Effector memory CD4-positive, alpha-beta T cell (primary cell): ENCODE measurements around the gene CABLES2.

Source experiments
- DNase-seq, 3 donors: peaks; one replicate each; pipeline ENCODE4 v3.0.0-alpha.2; 2020
- H3K27ac ChIP-seq: 2 replicates; pipeline ENCODE4 v1.7.0; 2013; ENCODE audit warnings: mild to moderate bottlenecking, low read length, moderate library complexity; ENCODE audit not compliant: insufficient read depth, poor library complexity, severe bottlenecking
- H3K27me3 ChIP-seq: replicated peaks from 2 replicates; pipeline ENCODE4 v1.7.0; 2013; ENCODE audit warnings: mild to moderate bottlenecking, low read length; ENCODE audit not compliant: insufficient read depth, control insufficient read depth, poor library complexity, severe bottlenecking
- H3K36me3 ChIP-seq: 2 replicates; pipeline ENCODE4 v1.7.0; 2013; ENCODE audit warnings: mild to moderate bottlenecking, low read length, moderate library complexity; ENCODE audit not compliant: control insufficient read depth, insufficient read depth
- H3K4me1 ChIP-seq: 2 replicates; pipeline ENCODE4 v1.7.0; 2013; ENCODE audit warnings: low read length, mild to moderate bottlenecking; ENCODE audit not compliant: control insufficient read depth, insufficient read depth, poor library complexity, severe bottlenecking
- H3K4me3 ChIP-seq: 2 replicates; pipeline ENCODE4 v1.7.0; 2013; ENCODE audit warnings: low read length, low read depth, mild to moderate bottlenecking; ENCODE audit not compliant: insufficient read depth, poor library complexity, severe bottlenecking
- H3K9me3 ChIP-seq: 2 replicates; pipeline ENCODE4 v1.7.0; 2013; ENCODE audit warnings: mild to moderate bottlenecking, low read length, moderate library complexity; ENCODE audit not compliant: control insufficient read depth

The CABLES2 gene

GRCh38 chr20:62352402-62353288 lies 54.4 kb downstream of the CABLES2 start:
- Histone ChIP-seq H3K9me3 (no peaks in the 10 kb centered on the region), H3K27me3 (no peaks in the 10 kb centered on the region), H3K4me3 (no peak overlapping the region), H3K4me1 (no peaks in the 10 kb centered on the region), H3K27ac (no peak overlapping the region), H3K36me3 (no peaks in the 10 kb centered on the region)
- no peak for DNase-seq

- Histone ChIP-seq H3K27me3 (no peaks in the 10 kb centered on the region), H3K36me3 (no peaks in the 10 kb centered on the region), H3K27ac (no peak overlapping the region), H3K4me1 (no peaks in the 10 kb centered on the region), H3K9me3 (no peaks in the 10 kb centered on the region), H3K4me3 (no peak overlapping the region)
- DNase-seq, result no peak
These were observed 55.4 kb downstream of the CABLES2 start for GRCh38 chr20:62351469-62352401.

DNA sequence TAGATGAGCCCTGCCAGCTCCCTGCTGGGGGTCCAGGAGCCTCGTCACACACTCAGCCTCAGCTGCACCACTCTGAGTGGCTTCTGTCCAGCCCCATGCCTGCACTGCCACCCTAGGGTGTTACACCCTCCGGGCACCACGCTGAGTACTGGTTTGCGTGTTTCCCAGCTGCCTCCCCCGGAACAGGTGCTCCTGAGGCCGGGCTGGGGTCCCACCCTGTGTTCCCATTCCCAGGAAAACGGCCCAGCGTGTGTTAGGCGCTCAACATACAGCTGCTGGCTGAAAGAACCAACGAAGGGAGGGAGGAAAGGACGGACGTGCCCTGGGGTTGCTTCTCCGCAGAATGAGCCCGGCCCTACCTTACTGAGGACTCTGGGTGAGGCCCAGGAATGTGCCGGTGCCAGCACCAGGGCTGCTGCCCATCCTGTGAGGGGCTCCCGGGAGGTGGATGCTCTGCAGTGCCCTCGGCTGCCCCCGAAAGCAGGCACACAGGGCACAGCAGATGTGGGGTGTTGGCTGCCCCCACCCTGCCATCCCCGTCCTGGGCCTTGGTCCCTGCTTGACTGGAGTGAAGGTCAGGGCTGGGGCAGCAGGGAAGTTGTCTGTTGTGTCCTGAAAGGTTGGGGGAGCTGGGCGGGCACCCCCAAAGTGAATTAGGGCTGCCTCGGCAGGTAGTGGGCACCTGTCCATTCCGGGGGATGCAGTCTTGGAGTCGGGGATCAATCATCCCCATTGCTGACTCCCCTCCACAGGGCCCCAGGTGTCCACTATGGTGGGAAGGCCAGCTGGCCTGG lies 56.3 kb downstream of the CABLES2 start:
- H3K27ac ChIP-seq, result no peak overlapping the region

GRCh38 chr20:62350098-62350628 lies 56.9 kb downstream of the CABLES2 start:
- H3K4me3 ChIP-seq, result no peak overlapping the region
- H3K27me3 ChIP-seq, result no peaks in the 10 kb centered on the region
- H3K27ac ChIP-seq, result no peak overlapping the region
- no peaks in the 10 kb centered on the region for H3K36me3 ChIP-seq
- H3K9me3 ChIP-seq, result no peaks in the 10 kb centered on the region
- DNase-seq, result no peak
- no peaks in the 10 kb centered on the region for H3K4me1 ChIP-seq

More for the DNA sequence above, 56.3 kb downstream of the CABLES2 start:
- H3K4me1 ChIP-seq, result no peaks in the 10 kb centered on the region
- H3K9me3 ChIP-seq, result no peaks in the 10 kb centered on the region
- no peak overlapping the region for H3K4me3 ChIP-seq
- no peaks in the 10 kb centered on the region for H3K27me3 ChIP-seq
- no peak for DNase-seq
- H3K36me3 ChIP-seq, result no peaks in the 10 kb centered on the region

- H3K4me1 ChIP-seq, result no peaks in the 10 kb centered on the region
- no peak overlapping the region for H3K27ac ChIP-seq
- H3K27me3 ChIP-seq, result no peaks in the 10 kb centered on the region
- DNase-seq, result no peak
- H3K9me3 ChIP-seq, result no peaks in the 10 kb centered on the region
- no peaks in the 10 kb centered on the region for H3K36me3 ChIP-seq
- H3K4me3 ChIP-seq, result no peak overlapping the region
These were observed 57.5 kb downstream of the CABLES2 start for GRCh38 chr20:62349556-62350097.

DNA sequence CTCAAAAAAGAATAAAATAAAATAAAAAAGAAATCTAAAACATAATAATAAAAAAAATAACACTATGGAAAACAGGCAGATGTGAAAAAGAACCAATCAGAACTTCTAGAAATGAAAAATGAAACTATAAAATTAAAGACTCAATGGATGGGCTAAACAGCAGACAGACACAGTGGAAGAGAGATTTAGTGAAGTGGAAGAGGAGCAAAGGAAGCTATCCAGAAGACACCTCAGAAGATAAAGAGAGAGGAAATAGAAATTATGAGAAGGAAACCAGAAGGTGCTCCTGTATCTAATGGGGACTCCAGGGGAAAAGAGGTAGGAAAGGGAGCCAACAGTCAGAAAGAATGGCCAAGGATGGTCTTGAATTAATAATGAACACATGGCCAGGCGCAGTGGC lies 58.5 kb downstream of the CABLES2 start:
- no peaks in the 10 kb centered on the region for H3K9me3 ChIP-seq
- DNase-seq, result no peak
- H3K27ac ChIP-seq, result no peak overlapping the region
- H3K36me3 ChIP-seq, result no peaks in the 10 kb centered on the region
- no peaks in the 10 kb centered on the region for H3K4me1 ChIP-seq
- H3K27me3 ChIP-seq, result no peaks in the 10 kb centered on the region
- H3K4me3 ChIP-seq, result no peak overlapping the region

DNA sequence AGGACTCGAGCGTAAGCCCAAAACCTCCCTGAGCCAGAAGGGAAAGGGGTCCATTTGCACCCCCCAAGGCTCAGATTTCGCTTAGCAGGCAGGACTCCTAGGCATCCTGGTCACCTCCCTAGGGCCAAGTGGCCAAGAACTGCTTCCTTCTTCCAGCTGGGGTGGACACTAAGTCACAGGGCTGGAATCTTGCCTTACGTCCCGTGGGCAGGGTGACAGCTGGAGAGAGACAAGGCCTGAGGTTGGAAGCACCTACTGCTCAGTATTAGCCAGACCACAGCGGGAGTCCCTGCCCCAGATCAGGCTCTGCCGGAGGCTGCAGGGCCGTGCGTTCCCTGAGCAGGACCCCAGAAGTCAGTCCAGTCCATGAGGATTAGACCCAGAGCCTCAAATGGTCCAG lies 59.6 kb downstream of the CABLES2 start:
- no peaks in the 10 kb centered on the region for H3K4me1 ChIP-seq
- no peak overlapping the region for H3K27ac ChIP-seq
- H3K9me3 ChIP-seq, result no peaks in the 10 kb centered on the region
- no peaks in the 10 kb centered on the region for H3K36me3 ChIP-seq
- H3K4me3 ChIP-seq, result no peak overlapping the region
- DNase-seq, result no peak
- H3K27me3 ChIP-seq, result no peaks in the 10 kb centered on the region

DNA sequence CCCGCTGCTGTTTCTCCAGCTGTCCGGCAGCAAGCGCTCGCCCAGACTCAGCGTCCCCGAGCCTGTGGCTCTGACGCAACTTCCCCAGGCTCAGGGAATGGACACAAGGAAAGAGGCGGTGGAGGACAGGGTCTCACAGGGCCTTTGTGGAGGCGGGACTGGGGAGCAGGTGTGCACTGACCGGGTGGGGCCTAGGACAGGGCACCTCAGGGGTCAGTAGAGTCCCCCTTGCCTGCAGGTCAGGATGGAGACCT lies 60.0 kb downstream of the CABLES2 start:
- Histone ChIP-seq H3K36me3 (no peaks in the 10 kb centered on the region), H3K9me3 (no peaks in the 10 kb centered on the region), H3K4me3 (no peak overlapping the region), H3K4me1 (no peaks in the 10 kb centered on the region), H3K27ac (no peak overlapping the region), H3K27me3 (no peaks in the 10 kb centered on the region)
- no peak for DNase-seq

- Histone ChIP-seq H3K4me3 (no peak overlapping the region), H3K27ac (no peak overlapping the region), H3K27me3 (no peaks in the 10 kb centered on the region), H3K9me3 (no peaks in the 10 kb centered on the region), H3K4me1 (no peaks in the 10 kb centered on the region), H3K36me3 (no peaks in the 10 kb centered on the region)
- no peak for DNase-seq
These were observed 60.5 kb downstream of the CABLES2 start for GRCh38 chr20:62346398-62347150.
